Esophagus muscularis mucosa (tissue), 3 donors: ENCODE data around the gene DPEP1.

Experiments used
- EP300 ChIP-seq: sonication (generic); formaldehyde crosslinking; IDR thresholded peaks from one replicate; pipeline ENCODE4 v1.6.1; 2017; ENCODE audit warnings: antibody characterized with exemption
- TF ChIP-seq, protein P1 (sequence below), 3 experiments: fragments of 200-600 bp in 2 of 3; fragments of 450-650 bp in 1 of 3; sonication (generic) in 2 of 3; IDR thresholded peaks; one replicate each; pipeline ENCODE4 v1.5.1; 2017 to 2019; ENCODE audit warnings: antibody characterized with exemption in 3 of 3, mild to moderate bottlenecking in 2 of 3, moderate library complexity in 1 of 3

DNA sequence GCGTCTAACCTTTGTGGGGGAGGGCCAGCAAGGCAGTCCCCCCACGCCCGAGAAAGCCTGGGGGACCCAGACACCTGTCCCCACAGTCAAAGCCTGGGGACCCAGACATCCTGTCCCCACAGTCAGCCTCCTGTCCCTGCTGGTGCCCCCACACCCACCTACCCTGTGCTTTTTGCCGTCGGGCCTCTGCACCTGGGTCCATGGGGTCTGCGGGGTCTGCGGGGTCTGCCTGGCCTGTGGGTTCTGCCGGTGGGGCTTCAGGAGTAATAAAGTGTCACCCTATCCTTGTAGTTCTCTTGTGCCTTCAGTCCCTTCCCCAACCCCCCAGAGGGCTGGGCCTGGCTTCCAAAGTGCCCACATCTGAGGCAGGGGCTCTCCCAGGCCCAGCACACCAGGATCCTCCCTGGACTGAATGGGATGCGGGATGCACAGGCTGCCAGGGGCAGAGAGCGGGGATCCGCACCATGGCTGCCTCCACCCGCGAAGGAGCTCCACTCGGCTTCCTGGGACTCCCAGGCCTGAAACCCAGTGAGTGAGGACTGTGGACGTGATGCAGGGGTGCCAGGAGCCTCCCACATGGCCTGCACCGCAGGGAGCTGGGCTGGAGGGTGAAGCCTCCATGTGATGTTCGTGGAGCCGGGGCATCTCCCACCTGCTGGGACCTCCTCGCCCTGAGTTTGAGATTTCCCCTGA lies 16.3 kb upstream of the DPEP1 start:
- TF ChIP-seq, protein P1, sequence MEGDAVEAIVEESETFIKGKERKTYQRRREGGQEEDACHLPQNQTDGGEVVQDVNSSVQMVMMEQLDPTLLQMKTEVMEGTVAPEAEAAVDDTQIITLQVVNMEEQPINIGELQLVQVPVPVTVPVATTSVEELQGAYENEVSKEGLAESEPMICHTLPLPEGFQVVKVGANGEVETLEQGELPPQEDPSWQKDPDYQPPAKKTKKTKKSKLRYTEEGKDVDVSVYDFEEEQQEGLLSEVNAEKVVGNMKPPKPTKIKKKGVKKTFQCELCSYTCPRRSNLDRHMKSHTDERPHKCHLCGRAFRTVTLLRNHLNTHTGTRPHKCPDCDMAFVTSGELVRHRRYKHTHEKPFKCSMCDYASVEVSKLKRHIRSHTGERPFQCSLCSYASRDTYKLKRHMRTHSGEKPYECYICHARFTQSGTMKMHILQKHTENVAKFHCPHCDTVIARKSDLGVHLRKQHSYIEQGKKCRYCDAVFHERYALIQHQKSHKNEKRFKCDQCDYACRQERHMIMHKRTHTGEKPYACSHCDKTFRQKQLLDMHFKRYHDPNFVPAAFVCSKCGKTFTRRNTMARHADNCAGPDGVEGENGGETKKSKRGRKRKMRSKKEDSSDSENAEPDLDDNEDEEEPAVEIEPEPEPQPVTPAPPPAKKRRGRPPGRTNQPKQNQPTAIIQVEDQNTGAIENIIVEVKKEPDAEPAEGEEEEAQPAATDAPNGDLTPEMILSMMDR (IDR thresholded peaks at IDR 0.05): no peak
- TF ChIP-seq EP300: no peak
